Measurements from ENCODE around the gene BPIFA1. TPM values are rescaled to one million over a fixed set of nuclear protein-coding genes. Genes with fewer than 3 reads are reported as not detected.

The BPIFA1 gene
- total and polyA plus RNA-seq, 4 donors: not detected

DNA sequence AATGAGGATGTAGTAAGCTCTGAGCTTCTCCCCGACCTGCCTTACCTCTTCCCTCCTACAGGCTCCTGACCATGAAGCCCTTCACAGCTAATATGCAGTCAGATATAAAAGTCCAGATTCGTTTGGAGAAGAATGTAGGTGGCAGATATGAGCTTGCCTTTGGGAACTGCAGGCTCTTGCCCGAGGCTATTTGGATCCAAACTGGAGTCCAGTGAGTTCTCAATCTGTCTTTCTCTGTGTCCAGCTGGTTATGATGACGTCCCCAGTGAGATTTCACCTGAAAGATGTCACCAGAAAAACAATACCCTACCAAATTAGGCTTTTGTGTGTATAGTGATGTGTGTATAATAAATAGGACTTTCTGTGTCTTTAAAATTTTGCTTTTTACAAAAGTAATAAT, 33.3 kb upstream of the BPIFA1 start:
- WGBS: 47% methylated on average over 4 of the region's 4 CpGs
- DNase-seq (ENCODE audit: low spot score): no peak
- no peaks in the 10 kb centered on the region for H3K9me3 ChIP-seq (ENCODE audit: control insufficient read depth in 4 of 4, low read length in 3 of 4)
- peaks cover 0 to 5% (median 0%) of the 10 kb centered on the region in 4 donors for H3K27me3 ChIP-seq (ENCODE audit: control insufficient read depth in 4 of 4, insufficient read depth in 4 of 4, low read length in 3 of 4)
- TF ChIP-seq, protein P1, sequence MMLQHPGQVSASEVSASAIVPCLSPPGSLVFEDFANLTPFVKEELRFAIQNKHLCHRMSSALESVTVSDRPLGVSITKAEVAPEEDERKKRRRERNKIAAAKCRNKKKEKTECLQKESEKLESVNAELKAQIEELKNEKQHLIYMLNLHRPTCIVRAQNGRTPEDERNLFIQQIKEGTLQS (IDR thresholded peaks at IDR 0.05): no peak
- H3K9ac ChIP-seq (ENCODE audit: low read depth in 1 of 2, low read length in 2 of 2): no peak overlapping the region
- no peaks in the 10 kb centered on the region for H3K36me3 ChIP-seq (ENCODE audit: control insufficient read depth in 4 of 4, insufficient read depth in 3 of 4, low read depth in 1 of 4, low read length in 3 of 4)
- H3K4me3 ChIP-seq (ENCODE audit: low read depth in 1 of 3, low read length in 3 of 3): no peak overlapping the region
- no peaks in the 10 kb centered on the region for H3K4me1 ChIP-seq (ENCODE audit: control insufficient read depth in 4 of 4, insufficient read depth in 4 of 4, low read length in 3 of 4)
- H3K27ac ChIP-seq (ENCODE audit: low read depth in 1 of 2, low read length in 2 of 2): no peak overlapping the region

GRCh38 chr20:33203444-33203843, 32.4 kb upstream of the BPIFA1 start:
- no peak for DNase-seq (ENCODE audit: low spot score)
- TF ChIP-seq RAD21 (IDR thresholded peaks at IDR 0.05): no peak
- no peak for TF ChIP-seq SP1 (IDR thresholded peaks at IDR 0.05)
- no peak for TF ChIP-seq GABPA (IDR thresholded peaks at IDR 0.05 in 1 of 2, conservative IDR thresholded peaks at IDR 0.05 in 1 of 2)
- no peak for TF ChIP-seq FOXA2 (IDR thresholded peaks at IDR 0.05)
- TF ChIP-seq, protein P2, sequence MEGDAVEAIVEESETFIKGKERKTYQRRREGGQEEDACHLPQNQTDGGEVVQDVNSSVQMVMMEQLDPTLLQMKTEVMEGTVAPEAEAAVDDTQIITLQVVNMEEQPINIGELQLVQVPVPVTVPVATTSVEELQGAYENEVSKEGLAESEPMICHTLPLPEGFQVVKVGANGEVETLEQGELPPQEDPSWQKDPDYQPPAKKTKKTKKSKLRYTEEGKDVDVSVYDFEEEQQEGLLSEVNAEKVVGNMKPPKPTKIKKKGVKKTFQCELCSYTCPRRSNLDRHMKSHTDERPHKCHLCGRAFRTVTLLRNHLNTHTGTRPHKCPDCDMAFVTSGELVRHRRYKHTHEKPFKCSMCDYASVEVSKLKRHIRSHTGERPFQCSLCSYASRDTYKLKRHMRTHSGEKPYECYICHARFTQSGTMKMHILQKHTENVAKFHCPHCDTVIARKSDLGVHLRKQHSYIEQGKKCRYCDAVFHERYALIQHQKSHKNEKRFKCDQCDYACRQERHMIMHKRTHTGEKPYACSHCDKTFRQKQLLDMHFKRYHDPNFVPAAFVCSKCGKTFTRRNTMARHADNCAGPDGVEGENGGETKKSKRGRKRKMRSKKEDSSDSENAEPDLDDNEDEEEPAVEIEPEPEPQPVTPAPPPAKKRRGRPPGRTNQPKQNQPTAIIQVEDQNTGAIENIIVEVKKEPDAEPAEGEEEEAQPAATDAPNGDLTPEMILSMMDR (IDR thresholded peaks at IDR 0.05; ENCODE audit: low read depth, low read length, missing input control): no peak
- no peak for TF ChIP-seq YY1 (IDR thresholded peaks at IDR 0.05)
- no peak for TF ChIP-seq RXRA (IDR thresholded peaks at IDR 0.05)
- no peak for TF ChIP-seq MAX (IDR thresholded peaks at IDR 0.05)
- TF ChIP-seq EGR1 (IDR thresholded peaks at IDR 0.05; ENCODE audit: low read depth in 2 of 2): no peak
- TF ChIP-seq HNF4A (conservative IDR thresholded peaks at IDR 0.05): no peak
- TF ChIP-seq ZBTB33 (IDR thresholded peaks at IDR 0.05): no peak
- Histone ChIP-seq H3K36me3 (ENCODE audit: control insufficient read depth in 4 of 4, insufficient read depth in 3 of 4, low read depth in 1 of 4, low read length in 3 of 4) (no peaks in the 10 kb centered on the region), H3K27ac (ENCODE audit: low read depth in 1 of 2, low read length in 2 of 2) (no peak overlapping the region), H3K4me3 (ENCODE audit: low read depth in 1 of 3, low read length in 3 of 3) (no peak overlapping the region), H3K9ac (ENCODE audit: low read depth in 1 of 2, low read length in 2 of 2) (no peak overlapping the region), H3K27me3 (ENCODE audit: control insufficient read depth in 4 of 4, insufficient read depth in 4 of 4, low read length in 3 of 4) (peaks cover 0 to 5% (median 0%) of the 10 kb centered on the region in 4 donors), H3K9me3 (ENCODE audit: control insufficient read depth in 4 of 4, low read length in 3 of 4) (no peaks in the 10 kb centered on the region), H3K4me1 (ENCODE audit: control insufficient read depth in 4 of 4, insufficient read depth in 4 of 4, low read length in 3 of 4) (no peaks in the 10 kb centered on the region)
- 83% methylated on average over 3 of the region's 3 CpGs for whole genome bisulfite sequencing

GRCh38 chr20:33209789-33210188, 26.0 kb upstream of the BPIFA1 start:
- no peaks in the 10 kb centered on the region for H3K36me3 ChIP-seq (ENCODE audit: control insufficient read depth in 4 of 4, insufficient read depth in 3 of 4, low read depth in 1 of 4, low read length in 3 of 4)
- no peak overlapping the region for H3K9ac ChIP-seq (ENCODE audit: low read depth in 1 of 2, low read length in 2 of 2)
- H3K9me3 ChIP-seq (ENCODE audit: control insufficient read depth in 4 of 4, low read length in 3 of 4): no peaks in the 10 kb centered on the region
- WGBS: 6% methylated on average over 13 of the region's 13 CpGs
- TF ChIP-seq, protein P1 (IDR thresholded peaks at IDR 0.05): no peak
- TF ChIP-seq RXRA (IDR thresholded peaks at IDR 0.05) (no peak), SP1 (IDR thresholded peaks at IDR 0.05) (no peak), HNF4G (IDR thresholded peaks at IDR 0.05) (no peak), RAD21 (IDR thresholded peaks at IDR 0.05) (peak in 1 of 2 donors; percentile 48), MAX (IDR thresholded peaks at IDR 0.05) (no peak), FOXA2 (IDR thresholded peaks at IDR 0.05) (no peak), FOXA1 (IDR thresholded peaks at IDR 0.05) (no peak)
- TF ChIP-seq, protein P2 (IDR thresholded peaks at IDR 0.05; ENCODE audit: low read depth, low read length, missing input control): no peak
- TF ChIP-seq, protein P3, sequence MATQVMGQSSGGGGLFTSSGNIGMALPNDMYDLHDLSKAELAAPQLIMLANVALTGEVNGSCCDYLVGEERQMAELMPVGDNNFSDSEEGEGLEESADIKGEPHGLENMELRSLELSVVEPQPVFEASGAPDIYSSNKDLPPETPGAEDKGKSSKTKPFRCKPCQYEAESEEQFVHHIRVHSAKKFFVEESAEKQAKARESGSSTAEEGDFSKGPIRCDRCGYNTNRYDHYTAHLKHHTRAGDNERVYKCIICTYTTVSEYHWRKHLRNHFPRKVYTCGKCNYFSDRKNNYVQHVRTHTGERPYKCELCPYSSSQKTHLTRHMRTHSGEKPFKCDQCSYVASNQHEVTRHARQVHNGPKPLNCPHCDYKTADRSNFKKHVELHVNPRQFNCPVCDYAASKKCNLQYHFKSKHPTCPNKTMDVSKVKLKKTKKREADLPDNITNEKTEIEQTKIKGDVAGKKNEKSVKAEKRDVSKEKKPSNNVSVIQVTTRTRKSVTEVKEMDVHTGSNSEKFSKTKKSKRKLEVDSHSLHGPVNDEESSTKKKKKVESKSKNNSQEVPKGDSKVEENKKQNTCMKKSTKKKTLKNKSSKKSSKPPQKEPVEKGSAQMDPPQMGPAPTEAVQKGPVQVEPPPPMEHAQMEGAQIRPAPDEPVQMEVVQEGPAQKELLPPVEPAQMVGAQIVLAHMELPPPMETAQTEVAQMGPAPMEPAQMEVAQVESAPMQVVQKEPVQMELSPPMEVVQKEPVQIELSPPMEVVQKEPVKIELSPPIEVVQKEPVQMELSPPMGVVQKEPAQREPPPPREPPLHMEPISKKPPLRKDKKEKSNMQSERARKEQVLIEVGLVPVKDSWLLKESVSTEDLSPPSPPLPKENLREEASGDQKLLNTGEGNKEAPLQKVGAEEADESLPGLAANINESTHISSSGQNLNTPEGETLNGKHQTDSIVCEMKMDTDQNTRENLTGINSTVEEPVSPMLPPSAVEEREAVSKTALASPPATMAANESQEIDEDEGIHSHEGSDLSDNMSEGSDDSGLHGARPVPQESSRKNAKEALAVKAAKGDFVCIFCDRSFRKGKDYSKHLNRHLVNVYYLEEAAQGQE (IDR thresholded peaks at IDR 0.05): peak; percentile 100
- no peaks in the 10 kb centered on the region for H3K4me1 ChIP-seq (ENCODE audit: control insufficient read depth in 4 of 4, insufficient read depth in 4 of 4, low read length in 3 of 4)
- no peak overlapping the region for H3K27ac ChIP-seq (ENCODE audit: low read depth in 1 of 2, low read length in 2 of 2)
- H3K27me3 ChIP-seq (ENCODE audit: control insufficient read depth in 4 of 4, insufficient read depth in 4 of 4, low read length in 3 of 4): peaks cover 0 to 14% (median 0%) of the 10 kb centered on the region in 4 donors
- H3K4me3 ChIP-seq (ENCODE audit: low read depth in 1 of 3, low read length in 3 of 3): no peak overlapping the region
- DNase-seq (ENCODE audit: low spot score): peak; percentile 69
